ENCODE measurements around the gene DFFA.

- TF ChIP-seq, protein P1, sequence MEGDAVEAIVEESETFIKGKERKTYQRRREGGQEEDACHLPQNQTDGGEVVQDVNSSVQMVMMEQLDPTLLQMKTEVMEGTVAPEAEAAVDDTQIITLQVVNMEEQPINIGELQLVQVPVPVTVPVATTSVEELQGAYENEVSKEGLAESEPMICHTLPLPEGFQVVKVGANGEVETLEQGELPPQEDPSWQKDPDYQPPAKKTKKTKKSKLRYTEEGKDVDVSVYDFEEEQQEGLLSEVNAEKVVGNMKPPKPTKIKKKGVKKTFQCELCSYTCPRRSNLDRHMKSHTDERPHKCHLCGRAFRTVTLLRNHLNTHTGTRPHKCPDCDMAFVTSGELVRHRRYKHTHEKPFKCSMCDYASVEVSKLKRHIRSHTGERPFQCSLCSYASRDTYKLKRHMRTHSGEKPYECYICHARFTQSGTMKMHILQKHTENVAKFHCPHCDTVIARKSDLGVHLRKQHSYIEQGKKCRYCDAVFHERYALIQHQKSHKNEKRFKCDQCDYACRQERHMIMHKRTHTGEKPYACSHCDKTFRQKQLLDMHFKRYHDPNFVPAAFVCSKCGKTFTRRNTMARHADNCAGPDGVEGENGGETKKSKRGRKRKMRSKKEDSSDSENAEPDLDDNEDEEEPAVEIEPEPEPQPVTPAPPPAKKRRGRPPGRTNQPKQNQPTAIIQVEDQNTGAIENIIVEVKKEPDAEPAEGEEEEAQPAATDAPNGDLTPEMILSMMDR (IDR thresholded peaks at IDR 0.05): no peak
- no peak for TF ChIP-seq POLR2A (IDR thresholded peaks at IDR 0.05)
- TF ChIP-seq EP300 (IDR thresholded peaks at IDR 0.05): no peak
These were observed 18.1 kb upstream of the DFFA start for GRCh38 chr1:10490286-10490970.
